KMS-11 (cell line): ENCODE data around the gene WAS.

ENCODE experiments used
- H2AFZ ChIP-seq: fragments of 200-600 bp; sonication (generic); 2 replicates; pipeline ENCODE4 v1.6.1; 2016; ENCODE audit warnings: antibody characterized with exemption, mixed run types, low read depth
- H3K27ac ChIP-seq: fragments of 200-600 bp; sonication (generic); 2 replicates; pipeline ENCODE4 v1.6.1; 2016; ENCODE audit warnings: mild to moderate bottlenecking, mixed run types
- H3K27me3 ChIP-seq: fragments of 200-600 bp; sonication (generic); 2 replicates; pipeline ENCODE4 v1.6.1; 2017; ENCODE audit warnings: mild to moderate bottlenecking, low read depth, mixed run types, moderate library complexity; ENCODE audit not compliant: insufficient read depth
- H3K36me3 ChIP-seq: fragments of 200-600 bp; sonication (generic); 2 replicates; pipeline ENCODE4 v1.6.1; 2017; ENCODE audit warnings: mild to moderate bottlenecking, mixed run types; ENCODE audit not compliant: insufficient read depth
- H3K4me1 ChIP-seq: fragments of 200-600 bp; sonication (generic); 2 replicates; pipeline ENCODE4 v1.6.1; 2016; ENCODE audit warnings: mild to moderate bottlenecking, low read depth, mixed run types; ENCODE audit not compliant: poor library complexity, severe bottlenecking
- H3K4me2 ChIP-seq: fragments of 200-600 bp; sonication (generic); 2 replicates; pipeline ENCODE4 v1.7.0; 2016; ENCODE audit warnings: mild to moderate bottlenecking, mixed run types
- H3K4me3 ChIP-seq: fragments of 200-600 bp; sonication (generic); IDR thresholded peaks from 2 replicates; pipeline ENCODE4 v1.6.1; 2017; ENCODE audit warnings: low read depth, low read length, mixed read lengths; ENCODE audit not compliant: insufficient read depth
- H3K79me2 ChIP-seq: fragments of 200-600 bp; sonication (generic); 2 replicates; pipeline ENCODE4 v1.6.1; 2016; ENCODE audit warnings: low read depth, mixed run types; ENCODE audit not compliant: insufficient read depth
- H3K9ac ChIP-seq: fragments of 200-600 bp; sonication (generic); 2 replicates; pipeline ENCODE4 v1.6.1; 2016; ENCODE audit warnings: mild to moderate bottlenecking, mixed run types
- H4K20me1 ChIP-seq: fragments of 200-600 bp; sonication (generic); 2 replicates; pipeline ENCODE4 v1.6.1; 2016; ENCODE audit warnings: mild to moderate bottlenecking, mixed run types; ENCODE audit not compliant: insufficient read depth
- TF ChIP-seq, protein P1 (sequence below): fragments of 200-600 bp; sonication (generic); conservative IDR thresholded peaks from 2 replicates; pipeline ENCODE4 v1.6.1; 2017; ENCODE audit warnings: low read depth, mild to moderate bottlenecking, antibody characterized with exemption, low read length, moderate library complexity, mixed read lengths

Gene WAS

DNA sequence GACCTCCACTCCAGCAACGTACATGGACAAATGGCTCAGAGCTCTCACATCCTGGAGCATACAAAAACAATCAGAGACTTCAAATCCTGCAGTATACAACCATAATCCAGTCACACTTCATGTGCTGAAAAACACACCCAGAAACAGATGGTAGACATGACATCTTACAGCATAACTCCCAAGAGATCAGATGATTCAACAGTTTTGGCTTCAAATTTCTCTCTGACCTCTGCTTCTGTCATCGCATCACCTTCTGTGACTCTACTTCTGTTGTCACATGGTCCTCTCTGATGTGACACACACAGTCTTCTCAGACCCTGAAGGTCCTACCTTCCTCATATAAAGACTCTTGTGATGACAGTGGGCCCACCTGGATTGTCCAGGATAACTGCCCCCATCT is 31.5 kb downstream of the WAS start:
- H3K27me3 ChIP-seq: no peaks in the 10 kb centered on the region
- H3K4me2 ChIP-seq: no peak overlapping the region
- H3K4me1 ChIP-seq: no peaks in the 10 kb centered on the region
- H3K27ac ChIP-seq: no peak overlapping the region
- H2AFZ ChIP-seq: no peak overlapping the region
- no peaks in the 10 kb centered on the region for H3K36me3 ChIP-seq
- H3K4me3 ChIP-seq: no peak overlapping the region
- TF ChIP-seq, protein P1, sequence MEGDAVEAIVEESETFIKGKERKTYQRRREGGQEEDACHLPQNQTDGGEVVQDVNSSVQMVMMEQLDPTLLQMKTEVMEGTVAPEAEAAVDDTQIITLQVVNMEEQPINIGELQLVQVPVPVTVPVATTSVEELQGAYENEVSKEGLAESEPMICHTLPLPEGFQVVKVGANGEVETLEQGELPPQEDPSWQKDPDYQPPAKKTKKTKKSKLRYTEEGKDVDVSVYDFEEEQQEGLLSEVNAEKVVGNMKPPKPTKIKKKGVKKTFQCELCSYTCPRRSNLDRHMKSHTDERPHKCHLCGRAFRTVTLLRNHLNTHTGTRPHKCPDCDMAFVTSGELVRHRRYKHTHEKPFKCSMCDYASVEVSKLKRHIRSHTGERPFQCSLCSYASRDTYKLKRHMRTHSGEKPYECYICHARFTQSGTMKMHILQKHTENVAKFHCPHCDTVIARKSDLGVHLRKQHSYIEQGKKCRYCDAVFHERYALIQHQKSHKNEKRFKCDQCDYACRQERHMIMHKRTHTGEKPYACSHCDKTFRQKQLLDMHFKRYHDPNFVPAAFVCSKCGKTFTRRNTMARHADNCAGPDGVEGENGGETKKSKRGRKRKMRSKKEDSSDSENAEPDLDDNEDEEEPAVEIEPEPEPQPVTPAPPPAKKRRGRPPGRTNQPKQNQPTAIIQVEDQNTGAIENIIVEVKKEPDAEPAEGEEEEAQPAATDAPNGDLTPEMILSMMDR: no peak
- H3K79me2 ChIP-seq: no peaks in the 10 kb centered on the region
- no peaks in the 10 kb centered on the region for H4K20me1 ChIP-seq
- no peak overlapping the region for H3K9ac ChIP-seq

DNA sequence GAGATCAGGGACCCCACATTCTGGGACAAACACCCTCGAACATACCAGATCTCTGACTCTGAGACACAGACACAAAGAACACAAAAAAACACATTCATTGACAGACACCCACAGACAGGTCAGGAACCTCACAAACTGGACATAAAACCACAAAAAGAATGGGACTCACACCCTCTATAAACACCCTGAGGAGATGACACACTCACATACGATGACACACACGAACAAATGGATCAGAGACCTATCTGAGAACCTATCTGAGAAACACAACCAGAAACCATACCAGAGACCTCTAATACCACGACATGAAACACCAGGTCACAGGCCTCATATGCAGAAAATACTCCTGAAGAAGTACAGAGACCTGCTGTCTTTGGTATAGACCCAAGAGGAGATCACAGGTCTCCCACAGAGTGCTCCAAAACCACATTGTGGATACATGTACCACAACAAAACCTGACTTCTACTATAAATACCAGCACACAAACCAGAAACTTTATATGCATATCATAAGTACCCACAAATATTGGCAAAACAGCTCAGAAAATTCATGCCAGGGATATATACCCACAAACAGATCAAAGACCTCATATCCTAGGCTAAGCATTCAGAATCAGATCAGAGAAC is 32.4 kb downstream of the WAS start:
- Histone ChIP-seq H3K79me2 (no peaks in the 10 kb centered on the region), H3K9ac (no peak overlapping the region), H3K27ac (no peak overlapping the region), H3K4me1 (no peaks in the 10 kb centered on the region), H3K4me2 (no peak overlapping the region), H3K27me3 (no peaks in the 10 kb centered on the region), H3K36me3 (no peaks in the 10 kb centered on the region), H4K20me1 (no peaks in the 10 kb centered on the region), H2AFZ (no peak overlapping the region), H3K4me3 (no peak overlapping the region)
- TF ChIP-seq, protein P1: no peak

DNA sequence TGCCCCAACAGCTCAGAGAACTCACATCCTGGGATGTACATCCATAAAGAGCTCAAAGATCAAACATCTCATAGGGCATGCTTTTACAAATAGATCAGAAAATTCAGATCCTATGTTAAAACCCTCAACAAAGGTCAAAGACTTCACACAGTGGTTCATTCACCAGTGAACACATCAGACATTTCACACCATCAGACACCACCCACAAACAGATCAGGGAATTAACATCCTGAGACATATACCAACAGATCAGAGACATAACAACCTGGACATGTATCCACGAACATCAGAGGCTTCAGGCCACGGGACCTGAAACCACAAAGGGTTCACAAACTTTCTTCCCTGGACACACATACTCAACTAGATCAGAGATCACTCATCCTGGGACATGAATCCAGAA is 36.4 kb downstream of the WAS start:
- Histone ChIP-seq H3K36me3 (no peaks in the 10 kb centered on the region), H3K4me3 (no peak overlapping the region), H3K9ac (no peak overlapping the region), H3K79me2 (no peaks in the 10 kb centered on the region), H2AFZ (no peak overlapping the region), H3K4me1 (no peaks in the 10 kb centered on the region), H4K20me1 (no peaks in the 10 kb centered on the region), H3K4me2 (no peak overlapping the region), H3K27me3 (no peaks in the 10 kb centered on the region), H3K27ac (no peak overlapping the region)
- TF ChIP-seq, protein P1: no peak

DNA sequence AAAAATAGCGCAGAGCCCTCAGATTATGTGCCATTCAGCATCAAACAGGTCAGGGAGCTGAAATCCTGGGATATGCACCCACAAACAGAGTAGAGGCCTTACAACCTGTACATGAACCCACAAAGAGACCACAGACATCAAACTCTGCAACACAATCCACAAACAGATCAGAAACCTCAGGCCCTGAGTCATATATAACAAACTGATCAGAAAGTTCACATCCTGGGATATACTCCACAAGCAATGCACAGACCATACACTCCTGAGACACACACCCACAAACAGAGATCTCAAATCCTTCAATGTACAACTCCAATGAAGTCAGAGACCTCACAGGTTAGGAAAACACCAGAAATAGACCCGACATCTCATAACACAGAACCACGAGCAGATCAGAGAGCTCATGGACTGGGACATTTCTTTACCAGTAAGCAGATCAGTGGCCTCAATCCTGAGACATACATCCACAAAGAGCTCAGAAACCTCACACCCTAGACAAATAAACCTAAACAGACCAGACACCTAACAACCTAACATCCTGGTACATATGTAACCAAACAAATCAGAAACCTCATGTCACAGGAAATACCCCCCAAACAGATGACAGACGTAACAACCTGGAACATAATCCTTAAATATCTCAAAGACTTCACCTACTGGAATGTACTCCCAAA is 37.1 kb downstream of the WAS start:
- H3K4me1 ChIP-seq: no peaks in the 10 kb centered on the region
- H3K79me2 ChIP-seq: no peaks in the 10 kb centered on the region
- no peak overlapping the region for H3K27ac ChIP-seq
- no peak overlapping the region for H3K4me3 ChIP-seq
- H3K27me3 ChIP-seq: no peaks in the 10 kb centered on the region
- TF ChIP-seq, protein P1: no peak
- H3K4me2 ChIP-seq: no peak overlapping the region
- H3K36me3 ChIP-seq: no peaks in the 10 kb centered on the region
- no peak overlapping the region for H3K9ac ChIP-seq
- H4K20me1 ChIP-seq: no peaks in the 10 kb centered on the region
- H2AFZ ChIP-seq: no peak overlapping the region
